HCT116 (cell line): ENCODE measurements around the gene PDE6D. TPM values are rescaled to one million over a fixed set of nuclear protein-coding genes. Genes with fewer than 3 reads are reported as not detected.

Experiments used
- ATAC-seq: fragments of 200-7000 bp; cut with Tn5 transposase; 2 replicates; pipeline ENCODE4 v1.9.1; 2020; ENCODE audit warnings: mild to moderate bottlenecking, moderate library complexity
- BruUV-seq: library from RNA; stranded (reverse); fragments of 400-500 nt; replicated peaks from 2 replicates; lab custom pipeline; 2021; lab: Mats Ljungman, UMichigan
- CTCF ChIA-PET: fragments of 300-600 bp; sonication (Branson Sonifier 250); formaldehyde crosslinking; loops from one replicate; lab custom pipeline; 2021; ENCODE audit warnings: antibody characterized with exemption; lab: Charles Lee
- POLR2A ChIA-PET: fragments of 300-600, 350-600 bp; sonication (Branson Sonifier 250); formaldehyde crosslinking; loops from one replicate; lab custom pipeline; 2021; ENCODE audit warnings: antibody characterized with exemption; lab: Charles Lee
- RAD21 ChIA-PET, 2 experiments: fragments of 300-600 bp; sonication (Branson Sonifier 250); formaldehyde crosslinking; loops; one replicate each; lab custom pipeline; 2023; ENCODE audit warnings: low total read pairs in 2 of 2; ENCODE audit not compliant: uncharacterized antibody in 2 of 2, unreplicated experiment in 2 of 2, low non-redundant PET in 1 of 2; lab: Charles Lee
- DNase-seq: peaks from one replicate; pipeline ENCODE4 v3.0.0-alpha.2; 2010; ENCODE audit warnings: low read depth, low spot score
- H2AFZ ChIP-seq: fragments of 200-600 bp; shearing (Covaris generic), sonication (generic); 2 replicates; pipeline ENCODE4 v1.6.1; 2017; ENCODE audit warnings: low read depth, mixed run types, mixed read lengths, antibody characterized with exemption, low read length; ENCODE audit not compliant: poor library complexity, severe bottlenecking
- H3K27ac ChIP-seq: 2 replicates; pipeline ENCODE4 v1.5.1; 2012; ENCODE audit warnings: low read depth, low read length
- H3K27me3 ChIP-seq: fragments of 200-600 bp; sonication (generic); 2 replicates; pipeline ENCODE4 v1.6.1; 2016; ENCODE audit warnings: mixed run types, low read length, mixed read lengths; ENCODE audit not compliant: insufficient read depth
- H3K36me3 ChIP-seq, 2 experiments: fragments of 200-500 bp in 1 of 2; fragments of 200-600 bp in 1 of 2; sonication (Bioruptor generic) in 1 of 2; sonication (generic) in 1 of 2; 2 replicates each; pipeline versions ENCODE4 v1.5.1 to v1.6.1; 2014 to 2016; ENCODE audit warnings: low read length in 2 of 2, inconsistent platforms in 1 of 2, mixed read lengths in 1 of 2, mixed run types in 1 of 2; ENCODE audit not compliant: insufficient read depth in 2 of 2, control insufficient read depth in 1 of 2
- H3K4me1 ChIP-seq, 2 experiments: fragments of 200-600 bp in 1 of 2; sonication (generic) in 1 of 2; 2 replicates each; pipeline versions ENCODE4 v1.5.1 to v1.6.1; 2012 to 2017; ENCODE audit warnings: low read length in 2 of 2, inconsistent platforms in 1 of 2, mild to moderate bottlenecking in 1 of 2, mixed read lengths in 1 of 2, mixed run types in 1 of 2, moderate library complexity in 1 of 2; ENCODE audit not compliant: insufficient read depth in 2 of 2, control insufficient read depth in 1 of 2
- H3K4me2 ChIP-seq: fragments of 200-600 bp; sonication (generic); 2 replicates; pipeline ENCODE4 v1.6.1; 2017; ENCODE audit warnings: mixed run types, low read length, mixed read lengths
- H3K4me3 ChIP-seq, 2 experiments: fragments of 200-600 bp in 1 of 2; sonication (generic) in 1 of 2; replicated peaks in 1 of 2; 2 replicates each; pipeline ENCODE4 v1.5.1; 2011 to 2016; ENCODE audit warnings: low read length in 2 of 2, control low read depth in 1 of 2, low read depth in 1 of 2, mild to moderate bottlenecking in 1 of 2, mixed read lengths in 1 of 2, mixed run types in 1 of 2
- H3K79me2 ChIP-seq: fragments of 200-600 bp; sonication (generic); 2 replicates; pipeline ENCODE4 v1.6.1; 2017; ENCODE audit warnings: mild to moderate bottlenecking, mixed run types, low read length, moderate library complexity, mixed read lengths; ENCODE audit not compliant: insufficient read depth
- H3K9ac ChIP-seq: fragments of 200-600 bp; sonication (generic); 2 replicates; pipeline ENCODE4 v1.6.1; 2016; ENCODE audit warnings: low read length, mixed read lengths
- H3K9me2 ChIP-seq: fragments of 200-600 bp; sonication (generic), shearing (Covaris generic); 2 replicates; pipeline ENCODE4 v1.6.1; 2017; ENCODE audit warnings: mixed run types, mild to moderate bottlenecking, moderate library complexity; ENCODE audit not compliant: insufficient read depth
- H3K9me3 ChIP-seq, 2 experiments: fragments of 200-500 bp in 1 of 2; fragments of 200-600 bp in 1 of 2; sonication (Bioruptor generic) in 1 of 2; sonication (generic) in 1 of 2; 2 replicates each; pipeline ENCODE4 v1.6.1; 2014 to 2017; ENCODE audit warnings: low read length in 2 of 2, mixed read lengths in 2 of 2, inconsistent platforms in 1 of 2, low read depth in 1 of 2, mild to moderate bottlenecking in 1 of 2, mixed run types in 1 of 2, moderate library complexity in 1 of 2; ENCODE audit not compliant: control insufficient read depth in 1 of 2, insufficient read depth in 1 of 2
- H4K20me1 ChIP-seq: fragments of 200-600 bp; sonication (generic), shearing (Covaris generic); 2 replicates; pipeline ENCODE4 v1.6.1; 2017; ENCODE audit warnings: mixed run types, mild to moderate bottlenecking, moderate library complexity; ENCODE audit not compliant: insufficient read depth
- ATF3 ChIP-seq: IDR thresholded peaks from 2 replicates; pipeline ENCODE4 v1.6.1; 2012
- CBX3 ChIP-seq: IDR thresholded peaks from 2 replicates; pipeline ENCODE4 v1.6.1; 2012; ENCODE audit warnings: low read depth
- CEBPB ChIP-seq: IDR thresholded peaks from 2 replicates; pipeline ENCODE4 v1.6.1; 2012; ENCODE audit warnings: low read depth
- EGR1 ChIP-seq: IDR thresholded peaks from 2 replicates; pipeline ENCODE4 v1.6.1; 2012; ENCODE audit warnings: low read depth
- MAX ChIP-seq: IDR thresholded peaks from 2 replicates; pipeline ENCODE4 v1.6.1; 2012
- POLR2AphosphoS5 ChIP-seq: IDR thresholded peaks from 2 replicates; pipeline ENCODE4 v1.6.1; 2011; ENCODE audit warnings: mild to moderate bottlenecking, low read depth, low read length, moderate library complexity
- REST ChIP-seq: IDR thresholded peaks from 2 replicates; pipeline ENCODE4 v1.6.1; 2012; ENCODE audit warnings: low read depth
- SP1 ChIP-seq: IDR thresholded peaks from 2 replicates; pipeline ENCODE4 v1.6.1; 2012; ENCODE audit warnings: low read depth
- TCF7L2 ChIP-seq: IDR thresholded peaks from 2 replicates; pipeline ENCODE4 v1.7.0; 2011; ENCODE audit warnings: borderline replicate concordance, inconsistent platforms; ENCODE audit not compliant: insufficient read depth, insufficient read length; ENCODE audit errors: extremely low read depth
- ZBTB33 ChIP-seq: IDR thresholded peaks from 2 replicates; pipeline ENCODE4 v1.6.1; 2011; ENCODE audit warnings: mild to moderate bottlenecking, low read length, moderate library complexity; ENCODE audit not compliant: insufficient replicate concordance; ENCODE audit errors: extremely low read depth
- ZFX ChIP-seq: fragments of 450-650 bp; IDR thresholded peaks from 2 replicates; pipeline ENCODE4 v1.6.1; 2017
- ZNF274 ChIP-seq: fragments of 200-500 bp; sonication (Bioruptor generic); IDR thresholded peaks from 2 replicates; pipeline ENCODE4 v1.6.1; 2014; ENCODE audit warnings: mild to moderate bottlenecking, low read depth, low read length, inconsistent platforms
- intact Hi-C: fragments of 100-400 bp; cut with micrococcal nuclease; formaldehyde crosslinking; loops from 2 replicates; pipeline ENCODE4 v1.10.0; 2022
- total RNA-seq: library from RNA; stranded (reverse); gene quantifications from one replicate; pipeline ENCODE4 v1.2.1, GENCODE V29; 2021; ENCODE audit not compliant: unreplicated experiment

The PDE6D gene
- total RNA-seq, 1 experiment from 2014 or later = 26.6 TPM

- H4K20me1 ChIP-seq = no peaks in the 10 kb centered on the region
- no peak for TF ChIP-seq ZBTB33
- TF ChIP-seq POLR2AphosphoS5 = peak; percentile 46; the same call in 1 of the 2 replicates
- TF ChIP-seq ZFX = peak; percentile 29; the same call in 1 of the 2 replicates
- H3K27me3 ChIP-seq = no peaks in the 10 kb centered on the region
- intact Hi-C loops = no loop called here
- H3K4me3 ChIP-seq = peak overlapping the region; percentile 28 to 31
- ChIA-PET POLR2A (interaction anchor here (0.6 to 2.7 kb wide), 9 partner anchors 12 to 49 kb away, joined by 3 to 9 read pairs (median 4); no protein-coding TSS in a partner anchor), RAD21 (no interaction called here), CTCF (interaction anchor here (1.0 to 3.5 kb wide), 4 partner anchors 8 to 27 kb away, joined by 3 to 13 read pairs (median 5); no protein-coding TSS in a partner anchor)
- no peaks in the 10 kb centered on the region for H3K9me2 ChIP-seq
- peak; percentile 45 for ATAC-seq
- DNase-seq = no peak
- peak overlapping the region; percentile 77 for H3K27ac ChIP-seq
- H3K79me2 ChIP-seq = peaks cover 10% of the 10 kb centered on the region
- H3K4me1 ChIP-seq = peaks cover 20 to 33% of the 10 kb centered on the region in 2 experiments
- peak overlapping the region; percentile 61 for H3K9ac ChIP-seq
- no peaks in the 10 kb centered on the region for H3K9me3 ChIP-seq
- no peaks in the 10 kb centered on the region for H3K36me3 ChIP-seq
- BruUV-seq = TSS peak; percentile 35
- no peak overlapping the region for H2AFZ ChIP-seq
- H3K4me2 ChIP-seq = peak overlapping the region; percentile 64
Observed at GRCh38 chr2:231701456-231702373, 79.4 kb downstream of the PDE6D start.

GRCh38 chr2:231699006-231699405 lies 82.1 kb downstream of the PDE6D start:
- Histone ChIP-seq H3K9me2 (no peaks in the 10 kb centered on the region), H4K20me1 (no peaks in the 10 kb centered on the region), H3K4me1 (peaks cover 17 to 30% of the 10 kb centered on the region in 2 experiments), H3K79me2 (no peaks in the 10 kb centered on the region), H3K9ac (no peak overlapping the region), H3K27ac (no peak overlapping the region), H3K36me3 (no peaks in the 10 kb centered on the region), H3K4me2 (no peak overlapping the region), H3K27me3 (no peaks in the 10 kb centered on the region), H3K4me3 (no peak overlapping the region), H3K9me3 (no peaks in the 10 kb centered on the region), H2AFZ (no peak overlapping the region)
- POLR2A ChIA-PET = no interaction called here
- ATAC-seq (no peak), DNase-seq (no peak)
- no TSS peak for BruUV-seq
- RAD21 ChIA-PET = no interaction called here
- CTCF ChIA-PET = no interaction called here
- intact Hi-C loops = no loop called here
- no peak for TF ChIP-seq CBX3
- TF ChIP-seq SP1 = no peak
- no peak for TF ChIP-seq EGR1
- no peak for TF ChIP-seq REST
- no peak for TF ChIP-seq MAX
- no peak for TF ChIP-seq ATF3
- no peak for TF ChIP-seq TCF7L2
- TF ChIP-seq CEBPB = no peak
- no peak for TF ChIP-seq ZNF274
